Measurements from ENCODE around the gene REC114. TPM values are rescaled to one million over a fixed set of nuclear protein-coding genes. Genes with fewer than 3 reads are reported as not detected.

The REC114 gene
- total and polyA plus RNA-seq, 9 of the 15 experiments (the other 6 are each of a cell fraction or from before 2014, with no cell fraction given), result 0.07 to 0.24 TPM; not detected in 7

DNA sequence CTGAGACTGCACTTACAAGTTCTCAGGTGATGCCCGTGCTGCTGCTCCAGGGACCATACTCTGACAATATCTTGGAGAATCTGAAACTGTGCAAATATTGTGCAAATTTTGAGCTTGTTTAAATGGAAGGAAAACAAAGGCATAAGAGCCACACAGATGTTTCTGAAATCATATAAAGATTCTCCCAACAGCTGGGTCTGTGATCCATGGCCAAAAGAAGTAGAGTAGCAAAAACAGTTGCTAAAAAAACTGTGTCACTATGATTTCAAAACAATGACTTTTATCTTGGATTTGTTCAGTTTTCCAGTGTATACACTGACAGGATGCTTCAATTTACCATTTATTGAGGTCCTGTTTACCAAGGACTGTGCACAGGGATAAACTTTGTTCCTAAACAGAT, 164.9 kb downstream of the REC114 start:
- no peaks in the 10 kb centered on the region for H3K9me3 ChIP-seq (replicated peaks; ENCODE audit: control insufficient read depth, insufficient read depth, low read depth, low read length)
- H3K27me3 ChIP-seq (ENCODE audit: control insufficient read depth in 2 of 2, insufficient read depth in 2 of 2, low read length in 2 of 2), result no peaks in the 10 kb centered on the region
- CTCF ChIA-PET (ENCODE audit: low intra/inter-chr PET ratio), result no interaction called here
- no peak for DNase-seq (ENCODE audit: extremely low read depth in 1 of 4, low spot score in 3 of 4)
- H3K27ac ChIP-seq (ENCODE audit: extremely low read depth, low read depth, low read length), result no peak overlapping the region
- BruUV-seq (replicated peaks), result no TSS peak
- no peak overlapping the region for H3K4me2 ChIP-seq (ENCODE audit: insufficient read depth, low read length)
- 79% methylated on average over 1 of the region's 1 CpG for WGBS (ENCODE audit: insufficient coverage, low coverage, missing lambda C conversion rate)
- no peak for FAIRE-seq
- no peaks in the 10 kb centered on the region for H3K9me1 ChIP-seq (ENCODE audit: control insufficient read depth, insufficient read depth, low read length)
- ATAC-seq, result no peak
- 0 out of 2 replicates have a peak, but pooled peaks cover 3% of the 10 kb centered on the region for H4K20me1 ChIP-seq (replicated peaks; ENCODE audit: control insufficient read depth, insufficient read depth, low read length)
- H3K4me1 ChIP-seq (replicated peaks in 1 of 2; ENCODE audit: control insufficient read depth in 2 of 2, insufficient read depth in 2 of 2, low read length in 2 of 2), result peaks cover 0 to 7% of the 10 kb centered on the region in 2 experiments; a peak in 3 of 5 replicates
- POLR2A ChIA-PET, result interaction anchor here (1.0 to 2.0 kb wide), 6 partner anchors 12 to 24 kb away, joined by 3 to 7 read pairs (median 4); no protein-coding TSS in a partner anchor
- intact Hi-C loops (cut with micrococcal nuclease) (no loop called here), in situ Hi-C loops (cut with MboI) (no loop called here)
- peaks cover 3% of the 10 kb centered on the region; the same call in 2 of the 3 replicates for H3K36me3 ChIP-seq (ENCODE audit: control insufficient read depth, insufficient read depth, low read length)
- no peak overlapping the region for H3K9ac ChIP-seq (ENCODE audit: insufficient read depth in 1 of 2, low read depth in 2 of 2, low read length in 2 of 2)
- H2AFZ ChIP-seq (ENCODE audit: low read depth, low read length), result no peak overlapping the region
- peaks cover 82% of the 10 kb centered on the region for H3K79me2 ChIP-seq (ENCODE audit: control insufficient read depth, insufficient read depth, low read length)
- H3K4me3 ChIP-seq, result no peak overlapping the region
- TF ChIP-seq PHTF2 (CRISPR knock-in tag; IDR thresholded peaks at IDR 0.05) (no peak), VEZF1 (CRISPR knock-in tag; IDR thresholded peaks at IDR 0.05) (no peak), CBFA2T2 (conservative IDR thresholded peaks at IDR 0.05) (no peak), POLR2B (IDR thresholded peaks at IDR 0.05; ENCODE audit: low read depth, partially characterized antibody) (no peak), HNRNPK (IDR thresholded peaks at IDR 0.05; ENCODE audit: low read depth, low read length, poor library complexity, severe bottlenecking) (no peak)
- TF ChIP-seq, protein P1, sequence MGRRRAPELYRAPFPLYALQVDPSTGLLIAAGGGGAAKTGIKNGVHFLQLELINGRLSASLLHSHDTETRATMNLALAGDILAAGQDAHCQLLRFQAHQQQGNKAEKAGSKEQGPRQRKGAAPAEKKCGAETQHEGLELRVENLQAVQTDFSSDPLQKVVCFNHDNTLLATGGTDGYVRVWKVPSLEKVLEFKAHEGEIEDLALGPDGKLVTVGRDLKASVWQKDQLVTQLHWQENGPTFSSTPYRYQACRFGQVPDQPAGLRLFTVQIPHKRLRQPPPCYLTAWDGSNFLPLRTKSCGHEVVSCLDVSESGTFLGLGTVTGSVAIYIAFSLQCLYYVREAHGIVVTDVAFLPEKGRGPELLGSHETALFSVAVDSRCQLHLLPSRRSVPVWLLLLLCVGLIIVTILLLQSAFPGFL (CRISPR knock-in tag; IDR thresholded peaks at IDR 0.05), result no peak
- TF ChIP-seq, protein P2, sequence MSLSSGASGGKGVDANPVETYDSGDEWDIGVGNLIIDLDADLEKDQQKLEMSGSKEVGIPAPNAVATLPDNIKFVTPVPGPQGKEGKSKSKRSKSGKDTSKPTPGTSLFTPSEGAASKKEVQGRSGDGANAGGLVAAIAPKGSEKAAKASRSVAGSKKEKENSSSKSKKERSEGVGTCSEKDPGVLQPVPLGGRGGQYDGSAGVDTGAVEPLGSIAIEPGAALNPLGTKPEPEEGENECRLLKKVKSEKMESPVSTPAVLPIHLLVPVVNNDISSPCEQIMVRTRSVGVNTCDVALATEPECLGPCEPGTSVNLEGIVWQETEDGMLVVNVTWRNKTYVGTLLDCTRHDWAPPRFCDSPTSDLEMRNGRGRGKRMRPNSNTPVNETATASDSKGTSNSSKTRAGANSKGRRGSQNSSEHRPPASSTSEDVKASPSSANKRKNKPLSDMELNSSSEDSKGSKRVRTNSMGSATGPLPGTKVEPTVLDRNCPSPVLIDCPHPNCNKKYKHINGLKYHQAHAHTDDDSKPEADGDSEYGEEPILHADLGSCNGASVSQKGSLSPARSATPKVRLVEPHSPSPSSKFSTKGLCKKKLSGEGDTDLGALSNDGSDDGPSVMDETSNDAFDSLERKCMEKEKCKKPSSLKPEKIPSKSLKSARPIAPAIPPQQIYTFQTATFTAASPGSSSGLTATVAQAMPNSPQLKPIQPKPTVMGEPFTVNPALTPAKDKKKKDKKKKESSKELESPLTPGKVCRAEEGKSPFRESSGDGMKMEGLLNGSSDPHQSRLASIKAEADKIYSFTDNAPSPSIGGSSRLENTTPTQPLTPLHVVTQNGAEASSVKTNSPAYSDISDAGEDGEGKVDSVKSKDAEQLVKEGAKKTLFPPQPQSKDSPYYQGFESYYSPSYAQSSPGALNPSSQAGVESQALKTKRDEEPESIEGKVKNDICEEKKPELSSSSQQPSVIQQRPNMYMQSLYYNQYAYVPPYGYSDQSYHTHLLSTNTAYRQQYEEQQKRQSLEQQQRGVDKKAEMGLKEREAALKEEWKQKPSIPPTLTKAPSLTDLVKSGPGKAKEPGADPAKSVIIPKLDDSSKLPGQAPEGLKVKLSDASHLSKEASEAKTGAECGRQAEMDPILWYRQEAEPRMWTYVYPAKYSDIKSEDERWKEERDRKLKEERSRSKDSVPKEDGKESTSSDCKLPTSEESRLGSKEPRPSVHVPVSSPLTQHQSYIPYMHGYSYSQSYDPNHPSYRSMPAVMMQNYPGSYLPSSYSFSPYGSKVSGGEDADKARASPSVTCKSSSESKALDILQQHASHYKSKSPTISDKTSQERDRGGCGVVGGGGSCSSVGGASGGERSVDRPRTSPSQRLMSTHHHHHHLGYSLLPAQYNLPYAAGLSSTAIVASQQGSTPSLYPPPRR (CRISPR knock-in tag; IDR thresholded peaks at IDR 0.05; ENCODE audit: borderline replicate concordance), result no peak
- TF ChIP-seq, protein P3, sequence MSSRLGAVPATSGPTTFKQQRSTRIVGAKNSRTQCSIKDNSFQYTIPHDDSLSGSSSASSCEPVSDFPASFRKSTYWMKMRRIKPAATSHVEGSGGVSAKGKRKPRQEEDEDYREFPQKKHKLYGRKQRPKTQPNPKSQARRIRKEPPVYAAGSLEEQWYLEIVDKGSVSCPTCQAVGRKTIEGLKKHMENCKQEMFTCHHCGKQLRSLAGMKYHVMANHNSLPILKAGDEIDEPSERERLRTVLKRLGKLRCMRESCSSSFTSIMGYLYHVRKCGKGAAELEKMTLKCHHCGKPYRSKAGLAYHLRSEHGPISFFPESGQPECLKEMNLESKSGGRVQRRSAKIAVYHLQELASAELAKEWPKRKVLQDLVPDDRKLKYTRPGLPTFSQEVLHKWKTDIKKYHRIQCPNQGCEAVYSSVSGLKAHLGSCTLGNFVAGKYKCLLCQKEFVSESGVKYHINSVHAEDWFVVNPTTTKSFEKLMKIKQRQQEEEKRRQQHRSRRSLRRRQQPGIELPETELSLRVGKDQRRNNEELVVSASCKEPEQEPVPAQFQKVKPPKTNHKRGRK (tag; IDR thresholded peaks at IDR 0.05), result no peak
- TF ChIP-seq, protein P4, sequence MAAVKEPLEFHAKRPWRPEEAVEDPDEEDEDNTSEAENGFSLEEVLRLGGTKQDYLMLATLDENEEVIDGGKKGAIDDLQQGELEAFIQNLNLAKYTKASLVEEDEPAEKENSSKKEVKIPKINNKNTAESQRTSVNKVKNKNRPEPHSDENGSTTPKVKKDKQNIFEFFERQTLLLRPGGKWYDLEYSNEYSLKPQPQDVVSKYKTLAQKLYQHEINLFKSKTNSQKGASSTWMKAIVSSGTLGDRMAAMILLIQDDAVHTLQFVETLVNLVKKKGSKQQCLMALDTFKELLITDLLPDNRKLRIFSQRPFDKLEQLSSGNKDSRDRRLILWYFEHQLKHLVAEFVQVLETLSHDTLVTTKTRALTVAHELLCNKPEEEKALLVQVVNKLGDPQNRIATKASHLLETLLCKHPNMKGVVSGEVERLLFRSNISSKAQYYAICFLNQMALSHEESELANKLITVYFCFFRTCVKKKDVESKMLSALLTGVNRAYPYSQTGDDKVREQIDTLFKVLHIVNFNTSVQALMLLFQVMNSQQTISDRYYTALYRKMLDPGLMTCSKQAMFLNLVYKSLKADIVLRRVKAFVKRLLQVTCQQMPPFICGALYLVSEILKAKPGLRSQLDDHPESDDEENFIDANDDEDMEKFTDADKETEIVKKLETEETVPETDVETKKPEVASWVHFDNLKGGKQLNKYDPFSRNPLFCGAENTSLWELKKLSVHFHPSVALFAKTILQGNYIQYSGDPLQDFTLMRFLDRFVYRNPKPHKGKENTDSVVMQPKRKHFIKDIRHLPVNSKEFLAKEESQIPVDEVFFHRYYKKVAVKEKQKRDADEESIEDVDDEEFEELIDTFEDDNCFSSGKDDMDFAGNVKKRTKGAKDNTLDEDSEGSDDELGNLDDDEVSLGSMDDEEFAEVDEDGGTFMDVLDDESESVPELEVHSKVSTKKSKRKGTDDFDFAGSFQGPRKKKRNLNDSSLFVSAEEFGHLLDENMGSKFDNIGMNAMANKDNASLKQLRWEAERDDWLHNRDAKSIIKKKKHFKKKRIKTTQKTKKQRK (IDR thresholded peaks at IDR 0.05; ENCODE audit: borderline replicate concordance, low read depth, low read length), result no peak

Data from K562 (cell line).